HPDE6-E6E7 (cell line): ENCODE results near the gene COPS7A.

Source experiments
- DNase-seq: peaks from one replicate; pipeline ENCODE4 v3.0.0; 2011; ENCODE audit warnings: missing footprints; ENCODE audit errors: extremely low spot score

Gene COPS7A

DNA sequence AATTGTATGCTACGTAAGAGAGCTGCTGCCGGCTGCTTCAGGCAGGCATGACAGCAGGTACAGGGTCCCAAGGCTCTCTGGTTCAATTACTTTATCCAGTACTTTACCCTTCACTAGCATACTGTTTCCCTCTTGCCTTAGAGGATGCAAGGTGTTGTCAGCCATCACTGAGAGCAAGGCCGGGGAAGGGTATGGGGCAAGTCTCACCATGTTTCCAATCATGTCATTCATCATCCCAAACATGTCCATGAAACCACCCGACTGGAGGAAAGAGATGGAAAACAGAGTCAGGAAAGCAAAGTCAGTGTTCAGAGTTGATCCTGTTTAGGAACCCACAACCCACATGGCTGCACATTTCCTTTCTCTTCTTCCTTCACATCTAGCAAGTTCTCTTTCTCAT, 26.7 kb downstream of the COPS7A start:
- no peak for DNase-seq

DNA sequence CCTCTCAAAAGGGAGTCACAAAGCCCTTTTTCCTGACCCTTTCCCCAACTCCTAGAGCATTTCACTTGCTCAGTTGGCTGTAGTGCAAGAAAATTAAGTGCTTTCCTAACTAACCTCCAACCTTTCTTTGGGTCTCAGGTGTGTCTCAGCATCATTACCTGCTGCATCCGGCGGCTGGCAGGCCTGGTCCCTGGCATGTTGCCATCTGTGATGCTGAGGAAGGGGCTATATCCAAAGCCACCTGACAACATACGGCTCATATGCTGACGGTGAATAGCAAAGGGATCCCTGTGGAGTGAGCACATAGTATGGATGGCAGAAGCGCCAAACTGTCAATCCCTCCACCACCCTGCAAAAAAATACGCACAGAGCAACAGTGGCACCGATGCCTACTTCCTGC, 27.9 kb downstream of the COPS7A start:
- no peak for DNase-seq

DNA sequence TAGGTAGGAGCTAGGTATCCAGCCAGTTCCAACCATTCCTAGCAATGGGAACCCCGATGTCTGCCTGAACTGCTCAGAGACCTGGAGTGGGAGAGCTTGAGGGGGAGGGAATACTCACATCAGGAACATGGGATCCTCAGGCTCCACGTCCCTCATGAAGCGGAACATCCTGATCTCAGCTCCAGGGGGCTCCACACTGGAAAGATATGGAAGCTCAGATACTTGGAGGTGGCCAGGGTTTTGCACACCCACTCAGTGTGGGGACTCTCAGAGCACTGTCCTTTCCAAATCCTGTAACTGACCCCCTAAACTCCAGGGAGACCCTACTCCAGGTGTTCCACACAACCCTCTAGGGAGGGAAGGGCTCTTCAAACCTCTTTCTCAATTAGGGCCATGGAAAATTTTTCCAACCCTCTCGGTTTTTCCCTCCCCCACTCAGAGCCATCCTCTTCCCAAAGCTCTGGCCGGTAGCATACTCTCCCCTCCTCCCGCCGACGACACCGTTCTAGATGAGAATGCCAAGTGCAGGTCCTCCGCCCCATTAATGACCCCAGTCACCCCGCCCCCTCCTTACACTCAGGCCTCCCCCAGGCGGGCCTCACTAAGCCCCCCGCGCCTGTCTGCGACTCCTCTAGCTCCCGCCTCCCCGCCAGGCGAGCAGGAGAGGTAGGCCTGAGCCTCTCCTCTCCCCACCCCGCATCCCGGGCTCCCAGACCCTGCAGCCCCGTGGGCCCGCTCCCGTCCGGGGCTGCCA, 28.5 kb downstream of the COPS7A start:
- peak; percentile 33 for DNase-seq

DNA sequence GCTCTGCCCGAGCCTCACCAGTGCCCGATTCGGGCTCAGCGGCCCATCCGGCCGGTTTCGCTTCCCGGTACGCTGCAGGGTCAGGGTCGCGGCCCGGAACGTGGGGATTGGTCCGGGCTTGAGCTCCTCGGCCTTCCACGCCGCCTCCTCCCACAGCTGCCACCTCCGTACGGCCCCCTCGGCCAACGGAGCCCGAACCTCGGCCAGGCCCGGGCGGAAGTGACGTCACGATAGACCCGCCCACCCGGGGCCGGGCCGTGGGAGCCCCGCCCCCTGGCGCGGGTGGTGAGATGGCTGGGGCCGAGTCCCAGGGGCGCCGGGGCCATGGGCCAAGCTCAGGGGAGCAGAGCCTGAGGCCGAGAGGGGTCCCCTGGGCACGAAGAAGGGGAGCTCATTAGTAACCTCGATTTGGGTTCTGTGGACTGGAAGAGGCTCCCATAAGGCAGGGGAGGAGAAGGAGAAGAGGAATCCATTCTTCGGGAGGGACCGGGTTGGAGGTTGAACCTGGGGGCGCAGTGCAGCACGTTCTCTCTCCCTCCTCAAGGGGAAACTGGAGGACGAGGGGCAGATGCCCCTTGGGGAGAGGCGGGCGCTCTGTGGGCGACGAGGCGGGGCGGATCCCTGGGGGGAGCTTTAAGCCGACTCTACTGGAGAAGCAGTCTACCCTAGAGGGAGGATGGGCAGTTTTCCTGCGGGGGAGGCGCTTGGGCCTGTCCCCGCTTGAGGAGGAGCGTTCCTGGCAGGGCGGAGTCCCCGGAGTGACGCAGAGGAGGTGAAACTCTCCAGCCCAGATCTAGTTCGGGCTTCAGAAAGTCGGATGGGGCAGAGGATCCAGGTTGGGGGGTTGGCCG, 29.3 kb downstream of the COPS7A start, which contains the start of gene MLF2:
Gene MLF2, minus strand, starts transcription at position 221 of the 851 bp plus-strand sequence. CDS start 807 bp downstream, outside the sequence.
- peak; percentile 99 for DNase-seq

DNA sequence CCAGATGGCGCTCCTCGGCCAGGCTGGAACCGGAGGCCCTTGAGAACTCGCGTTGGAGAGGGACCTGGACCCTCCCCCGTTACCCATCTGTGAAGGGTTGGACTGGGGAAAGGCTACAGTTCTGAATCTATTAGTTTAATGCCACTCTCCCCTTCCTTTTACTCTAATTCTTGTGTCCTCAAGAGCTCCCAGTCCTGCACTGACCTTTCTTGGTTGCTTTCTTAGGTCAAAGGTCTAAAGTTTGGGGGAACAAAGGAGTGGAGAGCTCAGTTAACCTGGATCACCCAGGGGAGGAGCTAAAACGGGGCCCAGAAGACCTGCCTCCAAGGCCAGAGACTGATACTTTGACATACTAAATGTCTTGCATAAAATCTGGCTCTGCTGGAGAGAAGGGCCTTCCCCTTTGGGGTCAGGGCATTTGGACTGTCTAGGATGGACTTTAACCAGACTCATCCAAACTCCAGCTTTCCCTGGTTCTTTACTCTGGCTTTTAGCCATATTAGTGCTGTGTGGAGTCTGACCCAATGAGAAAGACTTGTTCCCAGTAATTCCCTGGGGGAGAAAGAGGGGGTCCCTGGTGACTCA, 30.0 kb downstream of the COPS7A start:
- DNase-seq = no peak

DNA sequence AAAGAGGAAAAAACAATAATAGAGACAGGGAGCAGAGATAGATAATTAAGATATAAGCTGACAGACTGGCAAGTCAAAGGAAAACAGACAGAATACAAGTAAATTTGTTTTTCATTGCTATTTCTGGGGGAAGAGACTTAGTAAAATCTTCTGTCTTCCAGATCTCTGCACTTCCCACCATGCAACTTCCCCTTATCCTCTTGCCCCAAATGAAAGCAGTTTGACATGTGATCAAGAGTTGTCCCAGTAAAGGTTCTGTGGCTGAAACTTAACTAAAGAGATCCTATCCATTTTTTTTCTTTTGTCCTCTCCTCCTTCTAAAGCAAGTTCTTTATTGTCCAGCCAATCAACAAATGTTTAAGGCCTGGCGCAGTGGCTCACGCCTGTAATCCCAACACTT, 30.6 kb downstream of the COPS7A start:
- DNase-seq = no peak

DNA sequence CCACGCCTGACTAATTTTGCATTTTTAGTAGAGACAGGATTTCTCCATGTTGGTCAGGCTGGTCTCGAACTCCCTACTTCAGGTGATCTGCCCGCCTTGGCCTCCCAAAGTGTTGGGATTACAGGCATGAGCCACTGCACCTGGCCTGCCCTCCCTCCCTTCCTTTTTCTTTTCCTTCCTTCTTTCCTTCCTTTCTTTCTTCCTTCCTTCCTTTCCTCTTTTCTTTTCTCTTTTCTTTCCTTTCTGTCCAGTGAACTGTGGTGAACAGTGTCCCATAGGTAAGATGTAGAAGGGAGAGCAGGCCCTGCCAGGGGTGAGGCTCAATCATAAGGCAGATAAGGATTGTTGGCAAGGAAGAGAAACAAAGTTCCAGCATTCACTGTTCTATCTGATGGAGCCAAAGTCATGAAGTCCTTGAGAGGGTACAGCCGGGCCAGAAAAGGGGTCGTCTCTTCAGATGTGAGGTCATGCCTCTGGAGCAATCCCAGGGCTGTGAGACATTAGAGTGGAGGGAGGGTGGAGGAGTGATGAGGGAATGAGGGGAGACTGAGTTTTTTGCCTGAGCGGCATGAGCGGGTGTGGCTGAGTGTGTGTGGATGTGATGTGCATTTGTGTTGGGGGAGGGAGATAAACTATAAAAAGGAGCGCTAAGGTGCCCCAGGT, 33.3 kb downstream of the COPS7A start:
- no peak for DNase-seq

DNA sequence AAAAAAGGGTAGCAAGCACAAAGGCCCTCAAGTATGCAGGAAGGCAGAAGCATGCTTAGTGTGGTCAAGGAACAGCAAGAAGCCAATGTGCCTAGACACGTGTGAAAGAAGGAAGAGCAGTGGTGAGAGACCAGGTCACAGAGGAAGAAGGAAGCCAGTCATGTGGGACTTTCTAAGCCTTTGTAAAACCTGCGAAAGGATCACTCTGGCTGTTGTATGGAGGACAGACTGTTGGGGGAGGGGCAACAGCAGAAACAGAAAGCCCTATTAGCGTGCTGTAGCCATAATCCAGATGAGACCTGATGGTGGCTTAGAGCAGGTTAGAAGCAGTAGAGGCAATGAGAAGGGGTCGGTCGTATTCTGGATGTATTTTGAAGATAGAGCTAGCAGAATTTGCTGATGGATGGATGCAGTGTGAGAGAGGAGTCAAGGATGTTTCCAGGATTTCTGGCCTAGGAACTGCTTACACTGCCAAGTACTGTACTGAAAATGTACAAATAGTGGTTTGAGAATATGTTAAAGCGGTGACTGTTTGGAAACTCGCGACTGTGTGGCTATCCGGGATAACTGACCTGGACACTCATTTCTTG, 34.8 kb downstream of the COPS7A start:
- no peak for DNase-seq

DNA sequence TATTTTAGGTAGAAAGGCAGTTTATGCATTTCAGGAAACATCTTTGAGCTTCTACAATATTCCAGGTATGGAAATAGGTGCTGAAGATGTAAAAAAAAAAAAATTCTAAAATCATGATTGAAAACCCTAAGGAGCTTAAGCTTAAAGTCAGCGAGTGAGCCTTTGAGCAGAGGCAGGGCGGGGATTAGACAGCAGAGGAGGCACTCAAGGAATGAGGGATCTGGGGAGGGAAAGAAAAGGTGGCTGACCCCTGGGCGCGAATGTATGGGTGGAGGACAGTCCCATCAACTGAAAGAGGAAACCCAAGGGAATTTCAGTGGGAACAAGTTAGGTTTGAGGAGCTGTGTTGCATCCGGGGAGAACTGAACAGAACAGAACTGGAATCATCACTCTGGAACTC, 35.9 kb downstream of the COPS7A start:
- no peak for DNase-seq

DNA sequence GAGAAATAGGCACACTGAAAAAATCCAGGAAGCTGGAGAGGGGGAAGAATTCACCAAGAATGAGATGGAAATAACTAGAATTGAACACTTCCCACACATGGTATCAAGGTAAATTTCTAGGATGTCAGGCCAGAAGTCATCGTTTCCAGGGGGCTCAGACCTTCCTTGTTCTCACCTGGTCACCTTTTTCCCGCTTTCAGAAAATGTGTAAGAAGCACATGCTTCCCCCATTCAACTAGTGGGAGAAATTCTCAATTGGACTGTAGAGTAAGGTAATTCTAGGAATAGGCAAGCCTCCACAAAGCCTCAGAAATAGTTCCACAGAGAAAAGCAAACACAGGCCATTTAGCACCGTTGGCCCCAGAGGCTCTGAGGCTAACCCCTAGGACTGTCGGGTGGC, 39.5 kb downstream of the COPS7A start:
- DNase-seq = no peak

DNA sequence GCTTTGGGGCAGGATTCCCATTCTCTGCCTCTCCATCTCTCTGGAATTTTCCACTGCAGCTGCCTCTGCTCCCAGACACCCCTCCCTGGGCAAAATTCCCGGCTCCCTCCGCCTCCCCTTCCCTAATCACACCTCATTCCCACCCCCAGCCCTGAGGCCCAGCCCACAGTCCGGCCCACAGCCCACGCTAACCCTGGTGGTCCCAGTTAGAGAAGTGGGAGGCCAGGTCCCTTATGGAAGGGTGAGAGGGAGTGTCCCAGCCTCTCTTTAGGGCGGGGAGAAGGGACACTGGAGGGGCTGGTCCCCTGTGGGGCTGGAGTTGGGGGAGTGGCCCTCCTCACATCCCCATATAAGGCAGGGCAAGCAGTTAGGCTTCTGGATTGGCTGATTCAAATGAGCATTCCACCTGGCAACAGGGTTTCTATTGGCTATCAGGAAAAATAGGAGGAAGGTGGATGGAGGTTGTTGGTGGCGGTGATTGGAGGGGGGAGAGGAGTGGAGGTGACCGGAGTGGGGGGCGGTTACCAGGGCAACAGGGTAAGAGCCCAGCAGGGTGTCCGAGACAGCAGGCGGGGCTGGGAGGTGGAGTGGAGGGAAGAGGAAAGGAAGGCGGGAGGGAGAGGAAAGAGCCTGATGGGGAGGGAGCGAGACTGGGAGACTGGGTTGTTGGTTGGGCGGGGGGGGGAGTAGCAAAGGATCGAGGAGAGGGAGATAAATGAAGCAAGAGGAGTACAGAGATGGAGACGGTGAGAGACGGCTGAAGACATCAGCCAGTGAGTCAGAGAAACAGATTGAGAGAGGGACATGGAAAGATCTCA, 40.4 kb downstream of the COPS7A start:
- peak; percentile 88 for DNase-seq

DNA sequence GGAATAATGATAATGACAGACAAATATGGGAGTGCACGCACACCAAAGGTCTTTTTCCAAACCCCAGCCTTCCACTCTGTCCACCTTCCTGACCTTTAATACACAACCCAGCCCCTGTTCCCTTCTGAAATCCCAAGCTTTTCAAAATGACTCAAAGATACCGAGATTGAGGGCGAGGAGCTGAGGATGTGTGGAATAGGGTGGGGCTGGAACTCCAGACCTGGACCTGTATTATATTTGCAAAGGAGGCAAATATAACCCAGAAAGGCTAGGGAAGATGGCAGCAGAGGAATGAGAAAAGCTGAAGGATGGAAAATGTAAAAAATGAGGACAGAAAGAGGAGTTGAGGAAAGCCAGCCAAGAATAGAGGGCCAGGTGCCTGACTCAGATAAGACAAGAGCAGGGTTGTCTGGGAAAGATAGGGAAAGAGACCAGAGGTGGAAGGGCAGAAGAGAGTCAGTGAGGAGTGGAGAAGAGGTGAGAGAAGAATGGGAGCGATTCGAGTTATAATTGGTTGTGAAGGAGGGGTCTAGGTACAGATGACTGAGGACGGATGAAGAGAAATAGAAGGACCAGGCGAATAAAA, 41.3 kb downstream of the COPS7A start:
- DNase-seq = no peak

DNA sequence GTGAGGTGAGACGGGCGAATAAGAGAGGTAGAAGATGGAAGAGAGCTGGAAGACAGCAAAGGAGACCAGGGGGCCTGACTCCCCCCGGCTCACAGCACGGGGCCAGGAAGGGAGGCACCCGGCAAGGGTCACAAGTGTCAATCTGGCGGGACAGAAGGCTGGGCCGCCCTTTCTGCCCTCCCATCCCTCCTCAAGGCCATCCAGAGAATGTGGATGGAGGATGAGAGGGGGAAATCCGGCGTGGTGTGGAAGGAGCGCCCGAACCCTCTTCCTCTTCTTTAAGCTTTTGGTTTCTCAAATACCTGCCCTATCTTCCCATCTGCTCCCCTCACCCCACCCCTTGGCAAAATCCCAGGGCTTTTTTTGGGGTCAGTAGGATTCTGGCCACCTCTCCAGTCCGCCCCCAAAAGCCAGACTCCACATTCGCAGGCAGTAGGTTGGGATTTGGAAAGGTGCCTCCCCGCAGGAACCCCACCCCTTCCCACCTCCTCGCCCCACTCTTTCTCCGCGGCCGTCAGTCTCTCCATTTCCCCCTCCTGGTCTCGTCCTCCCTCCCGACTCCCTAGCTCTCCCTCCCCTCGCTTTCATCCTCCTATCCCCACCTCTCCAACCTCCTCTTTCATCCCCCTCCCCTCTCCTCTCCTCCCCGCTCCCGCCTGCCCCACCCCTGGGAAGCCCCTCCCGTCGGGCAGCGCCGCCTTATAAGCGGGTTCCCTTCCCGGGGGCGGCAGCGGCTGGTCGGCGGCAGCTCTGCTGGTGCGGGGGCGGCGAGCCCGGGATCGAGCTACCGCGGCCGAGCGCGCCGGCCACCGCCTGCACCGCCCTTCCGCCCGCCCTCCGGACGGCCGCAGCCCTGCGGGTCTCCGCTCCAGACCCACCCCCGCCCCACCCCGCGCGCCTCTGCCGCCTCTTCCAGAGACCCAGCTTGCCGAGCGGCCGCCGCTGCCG, 42.1 kb downstream of the COPS7A start, which contains the start of gene PTMS:
Gene PTMS, plus strand, starts transcription at position 730 of the 948 bp plus-strand sequence. CDS start 343 bp downstream, outside the sequence.
- peak; percentile 43 for DNase-seq

DNA sequence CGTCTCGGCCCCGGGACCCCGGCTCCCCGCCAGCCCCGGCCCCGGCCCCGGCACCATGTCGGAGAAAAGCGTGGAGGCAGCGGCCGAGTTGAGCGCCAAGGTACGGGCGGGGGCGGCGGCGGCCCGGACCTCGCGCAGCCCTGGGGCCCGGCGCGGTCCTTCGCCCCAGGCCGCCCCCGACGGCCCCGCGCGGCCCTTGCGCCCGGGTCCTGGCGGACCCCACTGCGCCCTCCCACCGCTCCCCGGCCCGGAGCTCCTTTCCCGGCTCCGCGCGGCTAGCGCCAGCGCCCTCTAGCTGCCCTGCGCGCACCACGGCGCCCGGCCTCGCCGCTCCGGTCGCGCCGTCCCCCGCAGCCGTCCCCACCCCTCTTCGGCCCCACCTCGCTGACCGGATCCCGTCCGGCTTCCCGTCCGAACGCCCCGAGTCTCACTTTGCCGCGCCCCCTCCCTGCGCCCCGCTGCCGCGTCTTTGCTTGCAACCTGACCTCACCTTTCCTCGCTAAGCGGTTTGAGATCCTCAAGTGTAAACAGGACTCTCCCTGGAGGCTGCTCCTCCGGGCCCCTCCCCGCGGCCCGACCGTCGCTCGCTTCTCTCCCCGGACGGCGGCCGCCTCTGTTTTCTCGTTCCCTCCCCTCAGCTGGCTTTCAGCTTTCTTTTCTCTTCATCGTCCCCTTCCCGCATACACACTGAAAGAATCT, 43.0 kb downstream of the COPS7A start:
- peak; percentile 62 for DNase-seq

DNA sequence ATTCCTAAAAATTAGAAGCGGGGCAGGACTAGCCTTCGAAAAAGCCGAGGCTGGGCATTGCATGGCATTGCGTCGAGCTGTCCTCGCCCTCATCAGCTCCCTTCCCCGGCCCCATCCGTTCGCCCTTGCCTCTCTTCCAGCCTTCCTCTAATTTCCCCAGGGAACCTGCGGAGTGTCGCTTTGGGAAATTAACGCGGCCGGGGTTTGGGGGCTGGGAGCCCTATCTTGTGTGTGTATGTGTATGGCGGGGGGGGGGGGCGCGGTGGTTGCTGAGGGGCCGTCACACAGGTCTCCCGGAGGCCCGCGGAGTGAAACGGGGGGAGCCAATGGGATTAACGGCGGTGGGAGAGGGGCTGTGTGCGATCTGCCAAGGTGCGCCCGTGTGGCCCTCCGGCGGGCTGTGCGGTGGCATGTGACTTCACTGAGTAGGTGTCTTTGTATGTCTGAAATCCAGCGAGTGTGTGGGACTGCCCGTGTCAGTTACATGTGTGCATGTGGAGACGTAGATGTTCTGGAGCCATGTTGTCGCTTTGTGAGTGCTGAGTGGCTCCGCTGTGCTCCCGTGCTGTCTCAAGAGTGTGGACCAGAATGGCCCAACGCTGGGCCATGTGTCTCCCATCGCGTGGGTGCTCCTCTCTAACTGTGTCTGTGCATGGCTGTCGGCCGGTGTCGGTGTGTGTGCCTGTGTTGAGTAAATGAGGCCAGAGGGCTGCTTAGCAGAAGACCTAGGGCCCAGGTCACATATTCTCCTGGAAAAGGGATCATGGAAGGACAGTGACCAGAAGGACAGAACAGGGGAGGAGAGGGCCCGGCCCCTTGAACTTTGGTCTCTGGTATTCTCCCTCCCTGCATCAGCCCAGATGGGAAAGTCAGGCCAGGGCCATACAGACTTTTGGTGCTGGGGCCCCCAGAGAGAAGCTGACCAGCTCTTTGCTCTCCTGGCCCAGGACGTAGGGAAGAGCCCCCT, 43.8 kb downstream of the COPS7A start:
- DNase-seq = no peak

DNA sequence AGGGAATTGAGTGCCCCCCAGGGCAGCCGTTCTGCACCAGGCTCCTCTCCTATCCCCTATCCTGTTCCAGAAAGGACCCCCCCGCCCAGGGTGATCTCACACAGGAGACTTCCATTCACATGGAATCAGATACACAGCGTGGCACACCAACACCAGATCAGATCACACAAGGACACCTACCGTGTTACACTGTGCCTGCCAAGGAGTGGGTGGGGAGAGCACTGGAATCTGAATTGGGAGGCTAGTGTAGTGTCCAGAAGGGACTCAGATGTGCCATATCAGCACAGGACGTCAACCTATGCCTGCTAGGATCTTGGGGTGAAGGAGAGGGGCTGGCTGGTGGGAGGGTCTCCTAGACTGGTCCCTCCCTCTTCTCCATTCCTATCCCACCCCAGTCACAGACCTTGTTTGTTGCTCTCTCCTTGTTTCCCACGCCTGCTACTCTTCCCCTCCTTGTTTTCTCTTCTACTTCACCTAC, 44.6 kb downstream of the COPS7A start:
- DNase-seq = no peak

DNA sequence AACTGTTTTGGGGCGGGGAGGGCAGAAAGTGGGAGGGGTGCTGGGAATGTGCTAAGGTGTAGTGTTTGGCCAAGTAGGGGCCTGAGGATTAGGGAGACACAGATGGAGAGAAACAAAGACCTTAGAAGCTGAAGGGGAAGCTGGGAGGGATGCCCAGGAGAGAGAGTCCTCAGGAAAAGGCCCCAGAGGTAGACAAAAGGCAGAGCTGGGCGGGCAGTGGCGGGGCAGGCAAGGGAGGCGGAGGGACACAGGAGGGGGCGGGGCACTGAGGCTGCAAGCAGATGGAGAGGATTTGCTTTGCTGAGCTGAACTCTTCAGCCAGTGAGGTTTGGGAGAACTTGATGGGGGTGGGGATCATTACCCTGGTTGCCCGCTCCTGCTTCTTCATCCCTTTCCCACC, 45.1 kb downstream of the COPS7A start:
- DNase-seq = no peak
